Testis (tissue), 3 donors: ENCODE data around the gene SLC25A29. TPM values are rescaled to one million over a fixed set of nuclear protein-coding genes. Genes with fewer than 3 reads are reported as not detected.

Source experiments
- DNase-seq: peaks from one replicate; pipeline ENCODE4 v3.0.0-alpha.2; 2019
- H3K27ac ChIP-seq, 2 donors: fragments of 200-600 bp; sonication (generic); one replicate each; pipeline ENCODE4 v1.5.1; 2019
- H3K27me3 ChIP-seq: fragments of 200-600 bp; sonication (generic); one replicate; pipeline ENCODE4 v1.5.1; 2019
- H3K36me3 ChIP-seq: fragments of 200-600 bp; sonication (generic); one replicate; pipeline ENCODE4 v1.5.1; 2017; ENCODE audit warnings: low read depth; ENCODE audit errors: missing control alignments
- H3K4me1 ChIP-seq: fragments of 200-600 bp; sonication (generic); one replicate; pipeline ENCODE4 v1.5.1; 2019
- H3K4me3 ChIP-seq, 2 donors: fragments of 200-600 bp; sonication (generic); one replicate each; pipeline ENCODE4 v1.5.1; 2017 to 2019
- H3K9me3 ChIP-seq: fragments of 200-600 bp; sonication (generic); one replicate; pipeline ENCODE4 v1.5.1; 2017
- CTCF ChIP-seq, 3 experiments: fragments of 450-650 bp in 2 of 3; fragments of 200-600 bp in 1 of 3; sonication (generic) in 1 of 3; IDR thresholded peaks; one replicate each; pipeline ENCODE4 v1.5.1; 2016 to 2019; ENCODE audit warnings: antibody characterized with exemption in 3 of 3, mild to moderate bottlenecking in 2 of 3, moderate library complexity in 1 of 3
- POLR2A ChIP-seq: fragments of 450-650 bp; IDR thresholded peaks from one replicate; pipeline ENCODE4 v1.6.1; 2017; ENCODE audit warnings: antibody characterized with exemption, mild to moderate bottlenecking, moderate library complexity
- WGBS, 2 donors: methylation state at CpG; one replicate each; pipeline ENCODE4 v1.1.5; 2018; 5-methylcytosine and 5-hydroxymethylcytosine counted together
- intact Hi-C: fragments of 100-400 bp; cut with DNase I; formaldehyde crosslinking; loops from one replicate; pipeline ENCODE4 v1.15.1; 2023; ENCODE audit warnings: low total_unique reads
- polyA plus RNA-seq: library from polyadenylated mRNA; stranded (reverse); fragments of 350-450 nt; fragmentation: Illumina TruSeq; extraction: RNeasy Lipid Tissue Mini Kit (QIAGEN cat#74804); gene quantifications from one replicate; pipeline ENCODE4 v1.2.3, GENCODE V29; 2014; ENCODE audit warnings: low read depth, low replicate concordance; ENCODE audit not compliant: insufficient read depth
- total RNA-seq, 2 donors: library from RNA; depleted of rRNA; stranded (reverse); fragments of >200 nt; gene quantifications; one replicate each; pipeline ENCODE4 v1.2.3, GENCODE V29; 2016

SLC25A29 gene
- total and polyA plus RNA-seq, 3 donors from 2014 or later = 72.3 to 322 (median 185) TPM

- intact Hi-C loops = no loop called here
- WGBS, 2 donors = 79 to 81% methylated on average over 8 of the region's 8 CpGs
- no peak overlapping the region for H3K4me3 ChIP-seq
- TF ChIP-seq POLR2A (no peak), CTCF (IDR thresholded peaks at IDR 0.05) (no peak)
- peak; percentile 28 for DNase-seq
- H3K9me3 ChIP-seq = no peaks in the 10 kb centered on the region
- H3K27me3 ChIP-seq = no peaks in the 10 kb centered on the region
- no peaks in the 10 kb centered on the region for H3K36me3 ChIP-seq
- H3K4me1 ChIP-seq = no peaks in the 10 kb centered on the region
- peak overlapping the region in 1 of 2 donors; percentile 70 for H3K27ac ChIP-seq
Observed at GRCh38 chr14:100341301-100342031, 35.2 kb upstream of the SLC25A29 start.

- DNase-seq = peak; percentile 7
- 73 to 79% methylated on average over 6 of the region's 6 CpGs for WGBS, 2 donors
Observed at GRCh38 chr14:100340423-100340813, 34.2 kb upstream of the SLC25A29 start.

GRCh38 chr14:100339766-100340422 is 33.6 kb upstream of the SLC25A29 start:
- peak; percentile 4 for DNase-seq
- no peaks in the 10 kb centered on the region for H3K9me3 ChIP-seq
- no peak overlapping the region for H3K4me3 ChIP-seq
- 75 to 83% methylated on average over 6 of the region's 6 CpGs for WGBS, 2 donors
- no peaks in the 10 kb centered on the region for H3K27me3 ChIP-seq
- H3K27ac ChIP-seq = no peak overlapping the region
- H3K36me3 ChIP-seq = no peaks in the 10 kb centered on the region
- no peaks in the 10 kb centered on the region for H3K4me1 ChIP-seq
- no peak for TF ChIP-seq CTCF (IDR thresholded peaks at IDR 0.05)
- TF ChIP-seq POLR2A = no peak
- intact Hi-C loops = no loop called here

More at GRCh38 chr14:100340423-100340813, 34.2 kb upstream of the SLC25A29 start:
- Histone ChIP-seq H3K36me3 (no peaks in the 10 kb centered on the region), H3K9me3 (no peaks in the 10 kb centered on the region), H3K27ac (no peak overlapping the region), H3K27me3 (no peaks in the 10 kb centered on the region), H3K4me3 (no peak overlapping the region), H3K4me1 (no peaks in the 10 kb centered on the region)
- intact Hi-C loops = no loop called here
- no peak for TF ChIP-seq POLR2A
- no peak for TF ChIP-seq CTCF (IDR thresholded peaks at IDR 0.05)

- DNase-seq = peak; percentile 9
- H3K27ac ChIP-seq = no peak overlapping the region
- TF ChIP-seq CTCF (IDR thresholded peaks at IDR 0.05) (no peak), POLR2A (no peak)
- H3K36me3 ChIP-seq = no peaks in the 10 kb centered on the region
- no peak overlapping the region for H3K4me3 ChIP-seq
- WGBS, 2 donors = 89 to 94% methylated on average over 17 to 18 of the region's 18 CpGs
- no peaks in the 10 kb centered on the region for H3K4me1 ChIP-seq
- intact Hi-C loops = no loop called here
- no peaks in the 10 kb centered on the region for H3K27me3 ChIP-seq
- no peaks in the 10 kb centered on the region for H3K9me3 ChIP-seq
Observed at GRCh38 chr14:100336618-100337530, 30.6 kb upstream of the SLC25A29 start.
